Ammon's horn (tissue), 1 donor: Measurements from ENCODE around the gene ATF6B.

ENCODE experiments used
- DNase-seq: peaks from one replicate; pipeline ENCODE4 v3.0.0-alpha.2; 2016; ENCODE audit warnings: low spot score

Gene ATF6B

GRCh38 chr6:32131439-32131948, 3.4 kb upstream of the ATF6B start:
- no peak for DNase-seq

- no peak for DNase-seq
Observed at GRCh38 chr6:32129297-32130088, 1.4 kb upstream of the ATF6B start.

GRCh38 chr6:32128751-32129296, 778 bp upstream of the ATF6B start:
- no peak for DNase-seq

GRCh38 chr6:32127409-32127716, 683 bp downstream of the ATF6B start:
- no peak for DNase-seq

- no peak for DNase-seq
Observed at GRCh38 chr6:32126880-32127279, 1.2 kb downstream of the ATF6B start.

GRCh38 chr6:32123681-32124080, 4.4 kb downstream of the ATF6B start:
- no peak for DNase-seq

- DNase-seq, result no peak
Observed at GRCh38 chr6:32120573-32121059, 7.4 kb downstream of the ATF6B start.

GRCh38 chr6:32118782-32119628, 9.0 kb downstream of the ATF6B start:
- peak; percentile 94 for DNase-seq

- no peak for DNase-seq
Observed at GRCh38 chr6:32117461-32117860, 10.6 kb downstream of the ATF6B start.

- no peak for DNase-seq
Observed at GRCh38 chr6:32116674-32117073, 11.4 kb downstream of the ATF6B start.

GRCh38 chr6:32115623-32116022, 12.4 kb downstream of the ATF6B start:
- DNase-seq, result no peak

- no peak for DNase-seq
Observed at GRCh38 chr6:32114796-32115195, 13.2 kb downstream of the ATF6B start.

- peak; percentile 82 for DNase-seq
Observed at GRCh38 chr6:32113386-32114352, 14.4 kb downstream of the ATF6B start.

- no peak for DNase-seq
Observed at GRCh38 chr6:32112431-32112980, 15.5 kb downstream of the ATF6B start.

GRCh38 chr6:32111424-32112066, 16.5 kb downstream of the ATF6B start:
- DNase-seq, result no peak

- no peak for DNase-seq
Observed at GRCh38 chr6:32110632-32111031, 17.4 kb downstream of the ATF6B start.

GRCh38 chr6:32109765-32110160, 18.3 kb downstream of the ATF6B start:
- no peak for DNase-seq

- no peak for DNase-seq
Observed at GRCh38 chr6:32109114-32109764, 18.8 kb downstream of the ATF6B start, which contains the start of gene TNXB. Gene TNXB, minus strand, starts transcription at chr6:32109338. Its CDS starts 11,140 bp downstream, at chr6:32098198.

- no peak for DNase-seq
Observed at GRCh38 chr6:32108727-32109113, 19.3 kb downstream of the ATF6B start.

GRCh38 chr6:32108094-32108627, 19.9 kb downstream of the ATF6B start:
- DNase-seq, result no peak
